GM13977 (cell line): ENCODE results near the gene RRBP1.

Experiments
- DNase-seq: peaks from one replicate; pipeline ENCODE4 v3.0.0; 2012; ENCODE audit warnings: low spot score
- CTCF ChIP-seq: IDR thresholded peaks from 2 replicates; pipeline ENCODE4 v1.5.1; 2012; ENCODE audit warnings: mild to moderate bottlenecking, control low read depth; ENCODE audit not compliant: insufficient read depth; ENCODE audit errors: extremely low read depth, missing control alignments
- in situ Hi-C: fragments of 300-500 bp; cut with MboI; formaldehyde crosslinking; loops from one replicate; pipeline ENCODE4 v1.12.0; 2022; ENCODE audit warnings: low sequenced_read_pairs, low pct_unique_long_range_greater_than_20kb, mixed read lengths, inconsistent platforms; ENCODE audit not compliant: unreplicated experiment

RRBP1 gene

DNA sequence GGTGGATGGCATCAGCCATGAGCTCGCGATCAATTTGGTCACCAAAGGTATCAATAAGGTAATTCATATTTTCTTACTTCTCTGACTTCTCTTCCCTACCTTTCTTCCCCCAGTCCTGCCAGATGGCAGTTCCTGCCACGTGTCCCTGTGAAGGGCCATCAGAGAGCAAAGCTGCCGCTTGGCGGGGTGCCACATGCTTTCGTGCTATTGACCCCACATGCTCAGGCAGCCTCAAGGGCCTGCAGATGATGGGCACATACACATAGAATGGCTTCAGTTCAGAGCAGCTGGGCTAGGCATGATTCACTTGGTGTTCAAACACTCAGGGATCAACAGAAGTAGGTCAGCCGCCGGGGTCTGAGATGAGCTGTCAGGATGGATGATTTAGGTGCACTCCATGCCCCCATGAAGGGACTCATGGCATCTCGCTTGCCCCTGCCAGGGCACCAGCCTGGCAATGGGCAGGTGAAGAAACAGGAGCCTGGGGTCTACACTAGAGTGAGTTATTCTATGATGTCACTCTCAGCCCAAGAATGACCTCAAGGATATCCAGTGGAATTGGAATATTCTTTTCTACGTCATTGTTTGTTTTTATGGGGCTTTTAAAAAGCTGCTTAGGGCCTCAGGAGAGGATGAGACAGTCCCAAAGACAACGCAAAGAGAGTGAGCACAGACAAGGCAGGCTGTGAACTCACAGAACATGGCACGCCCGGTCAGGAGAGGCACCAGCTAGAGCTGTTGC lies 43.2 kb upstream of the RRBP1 start:
- TF ChIP-seq CTCF: no peak
- DNase-seq: no peak
- in situ Hi-C loops: no loop called here

DNA sequence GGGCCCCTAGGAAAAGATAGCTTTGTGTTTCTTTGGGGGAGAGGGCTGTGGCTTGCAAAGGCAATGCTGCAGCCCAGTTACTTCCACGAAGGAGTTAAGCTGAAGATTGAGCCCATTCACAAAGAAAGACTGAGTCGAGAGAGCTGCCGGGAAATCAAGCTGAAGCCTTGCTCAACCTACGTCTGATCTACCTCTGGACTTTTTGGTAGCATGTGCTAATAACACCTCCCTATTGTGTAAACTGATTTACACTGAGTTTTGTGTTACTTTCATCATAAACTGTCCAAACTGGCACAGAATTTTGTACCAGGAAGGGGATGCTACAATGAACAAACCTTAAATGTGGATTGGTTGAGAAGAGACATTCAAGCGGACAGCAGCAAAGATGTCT lies 41.3 kb upstream of the RRBP1 start:
- no peak for DNase-seq
- in situ Hi-C loops: no loop called here
- TF ChIP-seq CTCF: no peak

DNA sequence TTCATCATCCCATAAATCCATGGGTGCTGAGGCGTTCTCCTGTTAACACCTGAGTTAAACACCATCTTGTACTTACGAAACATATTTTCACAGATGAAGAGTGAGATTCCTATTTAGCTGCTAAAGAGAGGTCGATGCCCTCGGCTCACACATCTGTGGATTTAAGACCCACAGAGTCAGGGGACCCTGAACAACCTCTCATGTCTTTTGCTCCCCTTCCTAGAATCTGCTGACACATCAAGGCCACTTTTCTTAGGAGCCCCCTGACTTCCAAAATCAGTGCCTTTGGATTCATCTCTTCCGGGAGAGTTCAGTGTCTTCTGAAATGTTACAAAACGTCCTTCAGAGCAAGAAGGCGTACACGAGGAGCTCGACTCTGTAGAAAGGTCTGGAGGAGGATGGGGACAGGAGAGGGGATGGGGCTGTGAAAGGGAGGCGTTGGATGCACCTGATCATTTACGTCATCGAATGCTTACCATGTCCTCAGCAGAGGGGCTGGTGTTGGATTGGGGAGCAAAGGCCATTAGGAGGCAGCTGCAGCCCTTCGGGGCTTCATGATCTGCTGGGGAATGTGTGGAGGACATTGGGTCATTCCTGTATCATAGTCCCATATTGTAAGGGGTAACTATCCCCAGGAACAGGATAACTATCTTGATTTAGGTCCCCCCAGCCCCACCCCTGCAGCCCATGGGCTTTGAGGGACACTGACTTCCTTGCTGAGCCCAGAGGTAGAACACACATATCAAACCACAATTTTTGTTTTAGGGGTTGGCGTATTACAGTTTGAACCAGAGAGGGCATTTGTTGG lies 40.7 kb upstream of the RRBP1 start:
- in situ Hi-C loops: no loop called here
- DNase-seq: no peak
- TF ChIP-seq CTCF: no peak

DNA sequence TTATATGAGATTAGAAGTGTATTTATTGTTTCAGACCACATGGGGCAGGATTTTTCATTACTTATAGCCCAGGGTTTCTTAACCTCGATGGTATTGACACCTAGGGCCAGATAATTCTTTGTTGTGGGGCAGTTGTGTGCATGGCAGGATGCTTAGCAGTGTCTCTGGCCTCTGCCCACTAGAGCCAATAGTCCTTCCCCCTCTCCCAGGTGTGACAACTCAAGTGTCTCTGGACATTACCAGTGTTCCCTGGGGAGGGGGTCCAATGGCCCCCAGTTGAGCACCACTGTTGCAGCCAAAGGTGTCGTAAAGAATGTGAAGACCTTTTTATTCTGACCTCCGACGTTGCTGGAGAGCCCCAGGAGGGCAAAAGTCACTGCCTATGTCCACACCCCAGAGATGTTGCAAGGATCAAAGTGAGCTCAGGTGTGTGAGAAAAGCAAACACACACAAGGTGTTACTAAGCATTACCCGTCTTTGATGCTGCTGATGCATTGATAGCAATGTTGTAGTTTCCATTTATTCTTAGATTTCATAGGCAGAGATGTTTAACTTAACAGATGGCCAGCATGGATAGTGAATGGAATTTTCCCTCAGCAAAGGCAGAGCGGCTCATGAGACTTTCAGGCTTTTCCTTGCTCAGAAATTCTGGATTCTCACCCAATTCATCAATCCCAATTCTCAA lies 39.9 kb upstream of the RRBP1 start:
- DNase-seq: no peak
- no peak for TF ChIP-seq CTCF
- in situ Hi-C loops: no loop called here

DNA sequence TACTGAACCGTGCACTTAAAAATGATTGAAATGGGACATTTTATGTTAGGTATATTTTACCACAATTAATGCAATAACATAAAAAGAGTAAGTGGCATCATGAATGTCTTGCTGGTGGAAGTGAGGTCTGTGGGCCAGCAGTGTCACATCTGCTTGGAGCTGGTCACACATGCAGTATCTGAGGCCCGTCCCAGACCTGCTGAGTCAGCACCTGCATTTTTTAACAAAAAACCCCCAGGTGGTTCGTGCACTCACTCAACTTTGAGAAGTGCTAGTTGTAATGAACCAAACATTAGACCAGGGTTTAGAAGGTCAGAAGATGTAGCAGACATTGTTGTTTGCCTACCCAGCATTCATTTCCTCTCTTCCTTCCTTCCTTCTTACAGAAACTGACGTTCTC lies 38.7 kb upstream of the RRBP1 start:
- DNase-seq: no peak
- in situ Hi-C loops: no loop called here
- no peak for TF ChIP-seq CTCF

DNA sequence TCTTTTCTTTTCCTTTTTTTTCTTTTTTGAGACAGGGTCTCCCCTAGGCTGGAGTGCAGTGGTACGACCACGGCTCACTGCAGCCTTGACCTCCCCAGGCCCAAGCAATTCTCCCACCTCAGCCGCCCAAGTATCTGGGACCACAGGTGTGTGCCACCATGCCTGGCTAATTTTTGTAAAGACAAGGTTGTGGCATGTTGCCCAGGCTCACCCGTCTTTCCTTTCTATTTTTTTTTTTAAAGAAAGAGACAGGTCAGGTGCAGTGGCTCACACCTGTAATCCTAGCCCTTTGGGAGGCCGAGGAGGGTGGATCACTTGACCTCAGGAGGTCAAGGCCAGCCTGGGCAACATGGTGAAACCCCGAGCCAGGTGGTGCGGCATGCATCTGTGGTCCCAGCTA lies 34.3 kb upstream of the RRBP1 start:
- no peak for DNase-seq
- TF ChIP-seq CTCF: no peak
- in situ Hi-C loops: no loop called here
